GM20431 (cell line): ENCODE data around the gene ALG2.
"Not testable (repeated sequence)": the region's sequence is repeated elsewhere in the genome, so short reads cannot be mapped to it uniquely, and the experiment has no call there.

Experiments
- in situ Hi-C: fragments of 300-500 bp; cut with MseI, MboI; formaldehyde crosslinking; loops from one replicate; pipeline ENCODE4 v1.15.0; 2020; ENCODE audit warnings: low sequenced_read_pairs; ENCODE audit not compliant: unreplicated experiment

The ALG2 gene

DNA sequence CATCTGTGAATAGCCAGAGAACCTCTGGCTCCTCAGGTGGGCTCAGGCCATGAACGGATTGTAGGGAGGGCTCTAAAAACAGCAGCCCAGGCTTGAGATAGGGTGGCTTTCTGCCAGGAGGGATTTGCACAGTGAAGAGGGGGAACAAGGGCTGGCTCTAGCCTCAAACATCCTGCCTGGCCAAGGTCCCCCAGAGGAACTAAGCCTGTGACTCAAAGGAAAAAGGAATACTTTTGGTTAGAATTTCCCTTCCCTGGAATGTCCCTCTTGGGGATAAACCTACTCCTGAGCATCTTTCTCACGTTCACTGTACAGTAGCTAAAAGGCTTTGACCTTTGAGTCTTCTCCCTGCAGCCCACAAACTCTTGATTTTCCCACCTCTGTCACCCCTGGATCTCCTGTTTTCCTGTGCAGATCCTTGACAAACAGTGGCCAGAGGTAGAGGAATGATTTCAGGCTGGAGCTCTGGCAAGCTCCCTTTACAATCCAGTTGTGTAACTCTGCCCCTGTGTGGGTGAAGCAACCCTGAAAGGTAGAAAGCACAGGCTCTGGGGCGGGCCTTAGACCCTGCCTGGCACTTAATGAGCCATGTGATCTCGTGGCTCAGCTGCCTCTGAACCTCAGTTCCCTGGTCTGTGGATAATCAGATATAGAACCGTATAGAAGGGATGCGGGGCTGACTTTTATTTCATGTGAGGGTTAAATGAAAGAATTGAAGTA, 17.8 kb upstream of the ALG2 start:
- in situ Hi-C loops = no loop called here

DNA sequence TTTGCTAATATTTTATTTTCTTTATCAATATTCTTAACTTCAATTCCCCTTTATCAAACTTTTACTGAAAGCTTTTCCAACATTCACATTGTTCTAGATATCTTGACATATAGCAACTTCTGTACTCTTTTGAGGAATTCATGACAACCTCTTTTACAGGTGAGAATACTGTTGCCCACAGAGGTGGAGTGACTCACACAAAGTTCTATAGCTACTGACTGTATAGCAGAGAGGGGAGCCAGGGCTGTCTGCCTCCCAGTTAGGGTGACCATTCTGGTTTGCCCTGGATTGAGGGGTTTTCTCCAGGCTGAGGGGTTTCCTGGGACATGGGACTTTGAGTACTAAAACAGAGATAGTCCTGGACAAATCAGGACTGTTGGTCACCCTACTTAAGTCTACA, 16.6 kb upstream of the ALG2 start:
- in situ Hi-C loops = no loop called here

DNA sequence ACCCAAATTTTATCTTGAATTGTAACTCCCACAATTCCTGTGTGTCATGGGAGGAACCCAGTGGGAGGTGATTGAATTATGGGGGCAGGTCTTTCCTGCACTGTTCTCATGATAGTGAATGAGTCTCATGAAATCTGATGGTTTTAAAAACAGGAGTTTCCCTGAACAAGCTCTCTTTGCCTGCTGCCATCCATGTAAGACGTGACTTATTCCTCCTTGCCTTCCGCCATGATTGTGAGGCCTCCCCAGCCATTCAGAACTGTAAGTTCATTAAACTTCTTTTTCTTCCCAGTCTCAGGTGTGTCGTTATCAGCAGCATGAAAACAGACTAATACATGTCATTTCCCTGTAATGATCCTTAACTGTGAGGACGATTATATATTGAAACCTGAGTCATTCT, 16.1 kb upstream of the ALG2 start:
- in situ Hi-C loops = not testable (repeated sequence)

DNA sequence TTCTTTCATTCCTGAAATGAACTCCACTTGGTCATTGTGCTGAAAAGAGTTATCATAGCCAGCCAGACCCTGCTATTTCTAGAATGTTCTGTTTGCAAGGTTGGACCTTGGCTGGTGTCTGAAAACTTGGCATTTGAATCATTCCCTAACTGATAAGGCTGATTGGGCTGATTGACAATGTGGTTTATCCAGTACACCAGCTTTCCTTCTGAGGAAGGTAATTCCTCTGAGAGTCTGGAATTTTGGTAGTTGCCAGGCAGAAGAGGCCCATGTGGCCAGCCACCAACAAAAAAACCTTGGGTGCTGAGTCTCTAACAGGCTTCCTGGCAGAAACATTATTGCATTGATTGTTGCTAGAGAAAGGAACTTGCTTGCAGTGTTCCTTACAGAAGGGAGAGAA, 15.6 kb upstream of the ALG2 start:
- in situ Hi-C loops = no loop called here

DNA sequence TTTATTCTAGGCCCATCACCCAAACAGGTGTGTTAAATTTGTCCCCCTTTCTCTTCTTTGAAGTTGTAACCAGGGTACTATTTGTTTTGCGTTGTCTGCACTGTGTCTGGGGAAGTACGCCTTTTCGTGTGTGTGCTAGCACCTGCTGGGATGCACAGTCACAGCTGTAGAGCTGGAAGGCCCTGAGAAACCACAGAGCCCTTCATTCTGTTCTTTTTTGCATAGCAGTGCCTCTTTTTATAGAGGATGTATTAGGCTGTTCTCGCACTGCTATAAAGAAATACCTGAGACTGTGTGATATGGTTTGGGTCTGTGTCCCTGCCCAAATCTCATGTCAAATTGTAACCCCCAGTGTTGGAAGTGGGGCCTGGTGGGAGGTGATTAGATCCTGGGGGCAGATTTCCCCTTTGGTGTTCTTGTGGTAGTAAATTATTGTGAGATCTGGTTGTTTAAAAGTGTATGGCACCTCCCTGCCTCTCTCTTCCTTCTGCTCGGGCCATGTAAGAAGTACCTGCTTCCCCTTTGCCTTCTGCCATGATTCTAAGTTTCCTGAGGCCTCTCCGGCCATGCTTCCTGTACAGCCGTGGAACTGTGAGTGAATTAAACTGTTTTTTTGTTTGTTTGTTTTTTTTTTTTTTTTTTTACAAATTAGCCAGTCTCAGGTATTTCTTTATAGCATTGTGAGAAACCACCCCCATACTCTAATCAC, 14.3 kb upstream of the ALG2 start:
- in situ Hi-C loops = no loop called here

DNA sequence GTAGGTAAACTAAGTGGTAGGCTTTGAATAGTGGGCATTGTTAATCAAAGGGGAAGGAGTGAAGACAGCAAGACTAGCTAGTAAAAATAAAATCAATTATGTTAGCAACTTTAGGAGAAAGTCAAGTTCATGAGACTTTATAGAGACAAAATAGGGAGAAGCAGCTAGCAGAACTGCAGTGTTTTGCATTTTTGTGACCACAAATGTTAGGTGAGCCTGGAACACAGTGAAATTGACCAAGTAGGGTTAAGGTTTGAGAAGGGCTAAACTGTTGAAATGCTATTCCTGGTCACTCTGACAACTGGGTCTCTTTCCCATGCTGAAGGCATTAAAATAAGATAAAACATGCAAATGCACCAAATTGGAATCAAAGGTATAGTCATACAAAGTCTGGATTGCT, 13.3 kb upstream of the ALG2 start:
- in situ Hi-C loops = no loop called here

DNA sequence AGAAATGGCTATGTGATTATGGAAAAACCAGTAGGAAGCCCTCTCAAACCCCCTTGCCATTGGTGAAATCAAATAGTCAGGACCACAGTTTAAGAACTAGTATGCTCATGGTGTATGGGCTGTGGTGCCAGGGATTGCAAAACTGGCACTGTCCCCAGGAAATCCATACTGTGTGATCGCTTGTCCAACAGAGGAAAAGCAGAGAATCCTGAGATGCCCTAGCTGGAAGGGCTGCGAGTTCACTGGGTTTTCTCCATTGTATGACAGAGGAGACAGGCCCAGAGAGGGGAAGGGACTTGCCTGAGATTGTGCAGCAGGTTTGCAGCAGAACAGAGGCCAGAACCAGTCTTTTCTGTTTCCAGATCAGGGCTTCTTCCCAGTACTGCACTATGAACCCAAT, 12.9 kb upstream of the ALG2 start:
- in situ Hi-C loops = no loop called here

DNA sequence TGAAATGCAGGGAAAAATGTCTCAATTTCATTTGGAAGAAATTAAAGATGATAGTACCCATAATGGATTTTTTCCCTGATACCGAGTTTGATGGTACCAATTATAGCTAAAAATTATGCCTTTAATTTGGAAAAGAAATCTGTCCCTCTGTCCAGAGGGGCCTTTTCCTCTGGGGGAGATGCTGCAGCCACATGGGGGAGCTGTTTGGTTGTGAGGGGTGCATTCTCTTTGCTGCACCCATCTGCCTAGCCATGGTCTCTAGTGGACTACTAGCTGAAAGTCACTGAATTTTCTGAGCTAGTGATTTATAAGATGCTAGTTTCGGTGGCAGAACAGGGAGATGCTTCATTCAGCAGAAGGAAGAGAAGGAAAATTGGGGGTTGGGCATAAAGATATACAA, 10.0 kb upstream of the ALG2 start:
- in situ Hi-C loops = no loop called here

DNA sequence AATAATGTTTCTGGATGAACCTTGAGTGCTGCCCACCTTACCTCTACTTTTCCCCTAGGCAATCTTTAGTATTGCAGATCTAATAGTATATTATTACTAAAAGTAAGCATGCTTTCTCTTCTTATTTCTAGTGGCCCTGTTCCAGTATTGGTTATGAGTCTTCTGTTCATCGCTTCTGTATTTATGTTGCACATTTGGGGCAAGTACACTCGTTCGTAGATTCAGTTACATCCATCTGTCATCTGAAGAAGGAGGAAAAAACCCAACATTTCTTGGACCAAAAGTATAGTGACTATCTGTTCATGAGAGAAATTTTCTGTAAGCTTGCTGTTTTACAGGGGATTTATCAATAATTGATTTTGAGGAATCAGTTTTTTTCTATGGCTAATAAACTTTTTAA, 8.5 kb upstream of the ALG2 start:
- in situ Hi-C loops = no loop called here

DNA sequence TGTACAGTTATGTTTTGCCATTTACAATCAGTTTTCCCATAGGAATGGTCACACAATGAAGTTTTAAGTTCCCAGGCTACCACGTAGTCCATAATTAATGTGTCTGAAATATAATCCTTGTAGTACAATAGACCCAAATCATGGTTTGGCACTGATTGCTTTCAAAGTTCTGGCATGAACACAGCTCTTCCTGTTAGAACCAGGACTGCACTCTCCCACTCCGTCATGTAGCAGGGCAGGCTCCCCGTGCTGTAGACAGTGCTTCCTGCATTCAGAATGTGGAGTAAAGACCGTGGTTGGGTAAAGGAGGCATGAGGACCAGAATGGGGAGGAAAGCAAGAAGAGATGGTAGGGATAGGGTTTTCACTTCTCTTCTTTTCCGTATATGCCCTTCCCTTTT, 4.3 kb upstream of the ALG2 start:
- in situ Hi-C loops = no loop called here

DNA sequence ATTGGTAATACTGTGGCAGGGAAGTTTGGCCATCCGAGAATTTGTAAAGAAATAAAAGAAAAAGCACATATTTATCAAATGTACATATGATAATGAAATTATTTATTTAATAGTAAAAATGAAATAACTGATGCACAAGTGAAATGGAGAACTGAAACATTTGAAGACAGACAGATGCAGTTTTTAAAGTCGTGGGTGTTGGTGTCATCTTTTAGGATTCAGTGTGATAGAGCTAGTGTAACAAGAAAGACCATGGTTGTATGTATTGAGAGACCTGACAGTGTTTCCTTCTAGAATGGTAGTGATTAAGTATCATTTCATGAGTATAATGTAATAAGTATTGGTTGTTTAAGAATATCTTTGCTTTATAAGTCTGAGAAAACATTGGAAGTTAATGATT, 2.7 kb upstream of the ALG2 start:
- in situ Hi-C loops = no loop called here

DNA sequence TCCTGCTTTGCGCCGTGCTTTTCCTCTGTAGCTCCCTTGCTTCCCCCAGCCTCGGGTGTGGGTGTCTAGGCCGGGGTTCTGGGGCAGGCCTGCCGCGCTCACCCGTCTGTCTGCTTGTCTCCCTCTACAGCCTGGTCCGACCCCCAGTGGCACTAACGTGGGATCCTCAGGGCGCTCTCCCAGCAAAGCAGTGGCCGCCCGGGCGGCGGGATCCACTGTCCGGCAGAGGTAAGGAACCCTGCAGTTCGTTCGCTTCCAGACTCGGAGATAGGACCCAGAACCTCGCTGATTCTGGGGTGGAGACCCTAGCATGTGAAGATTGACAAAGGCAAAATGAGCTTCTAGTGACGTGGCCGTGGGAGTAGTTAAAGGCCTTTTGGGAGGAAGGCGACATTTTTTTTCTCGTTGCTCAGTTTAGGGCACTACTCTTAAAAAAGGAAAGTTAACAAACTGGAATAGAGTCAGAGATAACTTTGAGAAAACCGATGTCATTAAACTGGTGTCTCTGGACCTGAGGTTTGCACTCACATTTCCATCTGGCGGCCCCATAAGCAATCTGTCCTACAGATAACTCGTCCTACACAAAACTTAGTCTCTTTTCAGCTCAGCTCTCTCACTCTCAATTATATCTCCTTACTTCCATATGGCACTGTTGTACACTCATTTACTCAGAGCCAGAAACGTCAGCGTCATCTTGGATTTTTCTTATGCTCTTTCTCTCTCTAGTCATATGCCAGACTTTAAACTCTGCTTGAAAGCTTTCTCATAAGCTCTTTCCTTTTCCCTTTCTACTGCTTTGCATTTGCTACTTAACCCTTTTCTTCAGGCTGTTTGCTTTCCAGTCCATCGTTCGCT, 901 bp upstream of the ALG2 start:
- in situ Hi-C loops = no loop called here

DNA sequence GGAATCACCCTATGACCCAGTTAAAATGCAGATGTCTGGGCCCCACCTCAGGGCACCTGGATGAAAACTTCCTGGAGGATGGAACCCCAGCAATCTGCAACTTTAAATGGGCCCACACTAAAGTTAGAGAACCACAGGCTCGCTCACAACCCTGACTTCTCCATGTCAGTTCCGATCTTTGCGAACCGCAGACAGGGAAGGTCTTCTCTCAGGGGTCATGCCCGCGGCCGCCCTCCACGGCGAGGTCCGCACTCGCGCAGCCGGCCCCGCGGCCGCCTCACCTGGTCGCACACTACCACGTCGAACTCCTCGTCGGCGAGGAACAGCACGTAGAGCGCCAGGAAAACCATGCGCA, 499 bp downstream of the ALG2 start:
- in situ Hi-C loops = no loop called here

DNA sequence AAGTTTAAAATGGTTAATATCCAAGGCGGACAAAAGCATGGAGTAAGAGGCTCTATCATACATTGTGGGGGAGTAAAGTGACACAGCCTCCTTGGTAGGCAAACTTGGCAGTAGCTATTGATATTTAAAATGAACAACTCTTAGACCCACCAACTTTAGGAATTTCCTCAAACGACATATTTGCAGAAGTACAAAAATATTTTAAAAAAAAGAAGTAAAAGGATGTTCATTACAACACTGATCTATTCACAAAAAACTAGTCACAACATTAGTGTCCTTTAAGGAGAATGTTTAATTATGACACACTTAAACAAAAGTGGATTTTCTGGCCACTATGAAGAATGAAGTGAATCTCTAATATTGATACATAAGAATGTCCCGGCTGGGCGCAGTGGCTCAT, 1.7 kb downstream of the ALG2 start:
- in situ Hi-C loops = no loop called here

DNA sequence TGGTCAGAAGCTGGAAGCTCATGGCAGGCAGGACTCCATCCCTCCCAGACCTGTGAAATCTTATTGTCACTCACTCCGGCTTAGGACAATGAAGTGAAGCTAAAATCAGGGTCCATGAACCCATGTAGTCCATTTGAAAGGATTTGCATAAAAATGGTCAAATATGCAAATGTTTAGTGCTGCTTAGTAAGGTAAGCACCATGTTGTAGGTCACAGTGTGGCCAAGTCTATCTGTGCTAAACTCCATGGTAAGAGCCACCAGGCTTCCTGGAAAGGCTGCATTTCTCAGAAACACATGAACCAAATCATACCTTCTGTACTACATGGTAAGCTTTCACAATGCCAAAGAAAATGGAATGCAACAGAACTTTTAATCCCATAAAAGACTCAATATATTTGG, 5.7 kb downstream of the ALG2 start:
- in situ Hi-C loops = no loop called here

DNA sequence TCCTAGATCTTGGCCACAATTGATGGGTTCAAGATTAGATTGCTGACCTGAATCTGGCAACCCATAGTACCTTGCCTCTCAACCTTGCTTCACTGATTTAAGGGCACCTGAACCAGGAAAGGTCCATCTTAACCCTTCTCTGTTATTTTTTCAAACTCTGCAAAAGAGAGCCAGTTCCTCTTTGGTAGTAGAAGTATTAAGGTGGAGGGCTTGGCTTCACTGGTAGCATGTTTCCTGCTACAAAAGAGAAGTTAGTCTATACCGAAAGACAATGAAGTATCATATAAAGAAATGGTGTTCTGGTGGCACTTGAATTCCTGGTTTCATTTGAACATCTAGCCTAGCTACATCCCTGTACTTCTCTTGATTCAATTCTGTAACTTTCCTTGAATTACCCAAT, 8.5 kb downstream of the ALG2 start:
- in situ Hi-C loops = no loop called here

DNA sequence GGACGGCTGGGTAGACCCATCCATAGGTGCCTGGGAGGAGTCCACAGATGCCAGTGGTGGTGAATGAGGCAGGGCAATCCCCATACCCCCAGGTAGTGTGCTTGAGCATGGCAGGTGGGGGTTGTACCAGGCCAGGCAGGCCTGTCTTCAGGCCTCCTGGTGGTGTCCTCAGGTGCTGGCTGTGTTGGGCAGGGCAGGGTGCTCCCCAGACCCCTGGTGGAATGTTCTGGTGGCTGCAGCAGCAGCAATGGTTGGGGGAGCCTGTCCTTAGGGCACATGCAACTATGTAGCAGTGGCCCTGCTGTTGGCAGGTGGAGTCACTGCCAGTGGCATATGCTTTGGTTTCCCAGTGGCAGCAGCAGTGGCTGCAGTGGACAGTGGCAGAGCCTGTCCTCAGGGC, 10.0 kb downstream of the ALG2 start:
- in situ Hi-C loops = no loop called here

DNA sequence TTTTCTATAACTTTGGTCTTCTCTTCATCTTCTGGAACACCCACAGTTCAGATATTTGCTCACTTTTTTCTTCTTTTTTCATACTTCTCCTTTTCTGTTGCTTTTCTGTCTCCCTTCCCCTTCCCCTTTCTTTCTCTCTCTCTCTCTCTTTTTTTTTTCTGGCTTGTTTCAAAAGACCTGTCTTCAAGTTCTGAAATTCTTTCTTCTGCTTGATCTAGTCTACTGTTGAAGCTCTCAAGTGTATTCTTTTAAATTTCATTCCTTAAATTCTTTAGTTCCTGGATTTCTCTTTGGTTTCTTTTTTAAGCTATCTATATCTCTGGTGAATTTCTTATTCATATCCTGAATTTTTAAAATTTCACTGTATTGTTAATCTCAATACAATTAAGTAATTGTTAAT, 11.2 kb downstream of the ALG2 start:
- in situ Hi-C loops = no loop called here

DNA sequence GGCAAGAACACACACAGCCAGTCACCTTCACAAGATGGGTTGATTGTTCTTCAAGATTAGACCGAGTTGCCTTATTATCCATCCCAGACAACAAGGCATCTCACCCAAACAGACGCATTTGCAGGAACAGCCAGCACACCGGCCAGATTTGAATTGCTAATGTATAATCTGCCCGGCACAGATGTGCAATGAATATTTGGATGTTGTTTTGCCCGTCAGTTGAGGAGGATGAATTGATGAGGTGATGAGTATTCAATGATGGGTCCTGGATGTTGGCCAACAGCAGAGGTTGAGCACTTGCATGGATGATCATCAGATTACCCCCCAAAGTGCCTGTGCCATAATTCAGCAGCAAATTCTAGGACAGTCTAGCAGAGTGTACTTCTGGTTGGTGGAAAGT, 20.1 kb downstream of the ALG2 start:
- in situ Hi-C loops = no loop called here

DNA sequence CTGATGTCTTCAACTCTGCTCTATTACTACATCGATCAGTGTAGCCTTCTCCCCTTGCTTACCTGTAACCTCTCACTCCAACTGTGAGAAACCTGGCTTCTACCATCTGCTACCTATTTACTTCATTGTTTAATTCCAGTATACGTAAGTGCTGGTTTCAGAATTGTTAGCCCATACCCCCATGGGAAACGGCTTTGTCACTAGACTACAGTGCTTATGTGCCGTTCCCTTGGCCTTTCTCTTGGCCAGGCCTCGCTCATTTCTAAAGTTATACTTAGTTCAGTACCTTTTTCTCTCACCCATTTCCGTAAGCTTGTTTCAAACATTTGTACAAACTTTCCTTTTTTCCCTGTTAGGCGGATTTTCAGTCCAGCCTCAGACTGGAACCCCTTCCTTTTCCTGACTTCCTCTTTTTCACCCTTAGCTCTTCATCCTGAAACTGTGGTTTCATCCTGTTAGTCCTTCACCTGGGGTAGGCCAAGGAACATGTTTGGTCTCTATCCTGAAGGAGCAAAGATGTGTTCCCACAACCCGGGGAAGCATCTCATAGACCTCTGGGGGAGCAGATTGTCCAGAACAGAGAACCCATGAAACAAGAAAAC, 21.7 kb downstream of the ALG2 start:
- in situ Hi-C loops = loop anchor here (25.0 kb wide), 1 partner anchor 812 kb away; no protein-coding TSS in a partner anchor

DNA sequence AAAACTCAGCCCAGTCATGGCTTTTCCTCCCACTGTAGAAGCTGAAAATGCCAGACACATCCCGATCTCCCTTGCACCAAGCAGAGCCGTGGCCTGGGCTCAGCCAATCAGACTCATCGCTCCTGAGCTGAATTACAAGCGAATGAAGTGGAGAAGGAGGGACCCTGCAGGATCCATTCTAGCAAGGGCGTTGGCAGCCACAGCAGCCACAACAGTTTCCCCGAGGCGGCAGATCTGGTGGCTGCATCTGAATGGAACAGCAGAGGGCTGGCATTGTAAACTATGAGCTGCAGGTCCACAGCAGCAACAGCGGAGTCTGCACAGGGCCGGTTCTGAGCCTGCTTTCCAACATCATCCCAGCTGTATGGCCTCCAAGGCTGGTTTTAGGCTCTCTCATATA, 23.8 kb downstream of the ALG2 start:
- in situ Hi-C loops = loop anchor here (25.0 kb wide), 1 partner anchor 814 kb away; no protein-coding TSS in a partner anchor
